ENCODE results near the gene NR4A1. TPM values are rescaled to one million over a fixed set of nuclear protein-coding genes. Genes with fewer than 3 reads are reported as not detected.

Gene NR4A1
- total and polyA plus RNA-seq, 9 of the 15 experiments (the other 6 are each of a cell fraction or from before 2014, with no cell fraction given): 0.07 to 4.7 (median 1.9) TPM; not detected in 1

DNA sequence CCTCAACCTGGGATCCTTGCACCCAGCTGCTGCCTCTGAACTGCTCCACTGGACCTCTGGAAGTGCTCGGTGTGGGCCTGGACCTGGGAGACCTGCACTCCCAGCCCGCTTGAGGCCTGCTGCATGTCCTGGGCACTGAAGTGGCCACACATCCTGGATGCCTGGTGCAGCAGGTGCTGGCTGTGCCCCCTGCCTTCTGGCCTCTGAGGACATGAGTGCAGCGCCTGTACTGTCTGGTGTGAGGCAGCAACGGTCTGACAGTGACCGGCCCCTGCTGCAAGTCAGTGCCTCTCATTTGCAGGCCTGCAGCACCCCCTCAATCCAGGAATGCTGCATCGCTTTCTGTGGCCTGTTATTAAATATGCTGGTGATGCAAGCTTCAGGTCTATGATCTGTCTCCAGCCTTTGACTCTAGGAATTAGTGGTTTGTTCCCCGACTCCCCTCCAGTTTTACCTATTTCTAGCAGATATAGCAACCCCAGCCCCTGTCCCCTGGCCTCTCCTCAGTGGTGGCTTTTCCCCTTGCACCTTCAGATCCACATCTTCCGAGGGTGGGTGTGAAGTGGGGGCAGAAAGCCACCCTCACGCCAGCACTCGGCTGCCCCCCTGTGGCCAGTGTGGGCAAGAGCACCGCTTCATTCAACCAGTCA lies 31.9 kb downstream of the NR4A1 start (continued):
- peak; percentile 46 for TF ChIP-seq CEBPG (CRISPR knock-in tag; IDR thresholded peaks at IDR 0.05)
- peak in 1 of 2 experiments; percentile 55; a peak in 1 of 4 replicates for TF ChIP-seq CEBPG (tag; conservative IDR thresholded peaks at IDR 0.05 in 1 of 2, IDR thresholded peaks at IDR 0.05 in 1 of 2)
- no peak for TF ChIP-seq MEF2D (tag; conservative IDR thresholded peaks at IDR 0.05; ENCODE audit: low read depth)
- peak; percentile 68 for TF ChIP-seq VEZF1 (CRISPR knock-in tag; IDR thresholded peaks at IDR 0.05)
- no peak for TF ChIP-seq ETS2 (tag; IDR thresholded peaks at IDR 0.05; ENCODE audit: borderline replicate concordance, poor library complexity, severe bottlenecking)
- TF ChIP-seq RBM34 (IDR thresholded peaks at IDR 0.05; ENCODE audit: borderline replicate concordance, insufficient read depth, low read length): no peak
- TF ChIP-seq PHB2 (IDR thresholded peaks at IDR 0.05; ENCODE audit: low read depth): no peak
- TF ChIP-seq PURB (CRISPR knock-in tag; IDR thresholded peaks at IDR 0.05; ENCODE audit: low read depth): no peak
- TF ChIP-seq, protein P1, sequence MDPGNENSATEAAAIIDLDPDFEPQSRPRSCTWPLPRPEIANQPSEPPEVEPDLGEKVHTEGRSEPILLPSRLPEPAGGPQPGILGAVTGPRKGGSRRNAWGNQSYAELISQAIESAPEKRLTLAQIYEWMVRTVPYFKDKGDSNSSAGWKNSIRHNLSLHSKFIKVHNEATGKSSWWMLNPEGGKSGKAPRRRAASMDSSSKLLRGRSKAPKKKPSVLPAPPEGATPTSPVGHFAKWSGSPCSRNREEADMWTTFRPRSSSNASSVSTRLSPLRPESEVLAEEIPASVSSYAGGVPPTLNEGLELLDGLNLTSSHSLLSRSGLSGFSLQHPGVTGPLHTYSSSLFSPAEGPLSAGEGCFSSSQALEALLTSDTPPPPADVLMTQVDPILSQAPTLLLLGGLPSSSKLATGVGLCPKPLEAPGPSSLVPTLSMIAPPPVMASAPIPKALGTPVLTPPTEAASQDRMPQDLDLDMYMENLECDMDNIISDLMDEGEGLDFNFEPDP (CRISPR knock-in tag; IDR thresholded peaks at IDR 0.05): no peak
- TF ChIP-seq ZNF24 (IDR thresholded peaks at IDR 0.05): no peak
- no peak for TF ChIP-seq TAF15 (IDR thresholded peaks at IDR 0.05; ENCODE audit: low read depth, low read length)
- TF ChIP-seq ZNF23 (CRISPR knock-in tag; IDR thresholded peaks at IDR 0.05): no peak
- peak; percentile 19; the same call in 1 of the 2 replicates for TF ChIP-seq ATF7 (IDR thresholded peaks at IDR 0.05)
- no peak for TF ChIP-seq MCM5 (IDR thresholded peaks at IDR 0.05; ENCODE audit: low read depth)
- TF ChIP-seq RAD21 (CRISPR knock-in tag; conservative IDR thresholded peaks at IDR 0.05 in 1 of 2, IDR thresholded peaks at IDR 0.05 in 1 of 2): peak; percentile 92 to 96
- TF ChIP-seq, protein P2, sequence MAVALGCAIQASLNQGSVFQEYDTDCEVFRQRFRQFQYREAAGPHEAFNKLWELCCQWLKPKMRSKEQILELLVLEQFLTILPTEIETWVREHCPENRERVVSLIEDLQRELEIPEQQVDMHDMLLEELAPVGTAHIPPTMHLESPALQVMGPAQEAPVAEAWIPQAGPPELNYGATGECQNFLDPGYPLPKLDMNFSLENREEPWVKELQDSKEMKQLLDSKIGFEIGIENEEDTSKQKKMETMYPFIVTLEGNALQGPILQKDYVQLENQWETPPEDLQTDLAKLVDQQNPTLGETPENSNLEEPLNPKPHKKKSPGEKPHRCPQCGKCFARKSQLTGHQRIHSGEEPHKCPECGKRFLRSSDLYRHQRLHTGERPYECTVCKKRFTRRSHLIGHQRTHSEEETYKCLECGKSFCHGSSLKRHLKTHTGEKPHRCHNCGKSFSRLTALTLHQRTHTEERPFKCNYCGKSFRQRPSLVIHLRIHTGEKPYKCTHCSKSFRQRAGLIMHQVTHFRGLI (CRISPR knock-in tag; IDR thresholded peaks at IDR 0.05): no peak
- TF ChIP-seq, protein P3, sequence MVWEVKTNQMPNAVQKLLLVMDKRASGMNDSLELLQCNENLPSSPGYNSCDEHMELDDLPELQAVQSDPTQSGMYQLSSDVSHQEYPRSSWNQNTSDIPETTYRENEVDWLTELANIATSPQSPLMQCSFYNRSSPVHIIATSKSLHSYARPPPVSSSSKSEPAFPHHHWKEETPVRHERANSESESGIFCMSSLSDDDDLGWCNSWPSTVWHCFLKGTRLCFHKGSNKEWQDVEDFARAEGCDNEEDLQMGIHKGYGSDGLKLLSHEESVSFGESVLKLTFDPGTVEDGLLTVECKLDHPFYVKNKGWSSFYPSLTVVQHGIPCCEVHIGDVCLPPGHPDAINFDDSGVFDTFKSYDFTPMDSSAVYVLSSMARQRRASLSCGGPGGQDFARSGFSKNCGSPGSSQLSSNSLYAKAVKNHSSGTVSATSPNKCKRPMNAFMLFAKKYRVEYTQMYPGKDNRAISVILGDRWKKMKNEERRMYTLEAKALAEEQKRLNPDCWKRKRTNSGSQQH (CRISPR knock-in tag; IDR thresholded peaks at IDR 0.05): no peak
- no peak for TF ChIP-seq FOXK1 (CRISPR knock-in tag; IDR thresholded peaks at IDR 0.05; ENCODE audit: borderline replicate concordance)

Measured in K562 (cell line).